GDM1 (cell line): ENCODE results near the gene RPTOR.
"Not testable (repeated sequence)": the region's sequence is repeated elsewhere in the genome, so short reads cannot be mapped to it uniquely, and the experiment has no call there.

Experiments used
- DNase-seq: peaks from one replicate; lab custom pipeline; 2025; lab: John Stamatoyannopoulos, UW

RPTOR gene

DNA sequence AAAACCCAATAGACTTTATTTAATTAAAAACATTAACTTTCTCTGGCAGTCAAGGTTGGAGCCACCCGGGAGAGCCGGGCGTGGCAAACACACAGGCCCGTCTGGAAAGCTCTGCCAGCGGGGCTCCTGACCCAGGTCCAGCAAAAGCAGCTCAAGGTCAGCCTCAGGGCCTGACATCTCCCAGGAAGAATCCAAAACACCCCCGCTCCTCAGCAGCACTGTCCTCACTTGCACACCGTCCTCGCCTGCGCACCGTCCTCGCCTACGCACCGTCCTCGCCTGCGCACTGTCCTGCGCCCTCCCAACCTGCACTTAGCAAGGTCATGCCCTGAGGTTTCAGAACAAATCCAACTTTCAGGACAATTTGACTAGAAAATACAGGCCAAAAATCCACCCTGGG is 31.4 kb upstream of the RPTOR start:
- no peak for DNase-seq

DNA sequence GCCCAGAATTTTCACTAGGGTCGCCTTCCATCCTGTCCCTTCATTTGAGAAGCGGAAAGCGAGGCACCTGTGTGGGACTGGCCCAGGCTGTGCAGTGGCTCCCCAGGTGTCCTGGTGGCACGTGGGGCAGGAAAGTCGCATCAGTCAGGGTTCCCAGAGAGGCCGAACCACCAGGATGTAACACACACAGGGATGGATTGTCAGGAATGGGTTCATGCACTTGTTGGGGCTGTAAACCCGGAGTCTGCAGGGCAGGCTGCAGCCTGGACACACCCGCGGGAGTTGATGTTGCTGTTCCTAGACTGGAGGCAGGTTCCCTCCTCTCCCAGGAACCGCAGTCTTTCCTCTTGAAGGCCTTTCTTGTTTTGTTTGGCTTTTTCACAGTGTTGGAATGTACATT is 30.7 kb upstream of the RPTOR start:
- no peak for DNase-seq

DNA sequence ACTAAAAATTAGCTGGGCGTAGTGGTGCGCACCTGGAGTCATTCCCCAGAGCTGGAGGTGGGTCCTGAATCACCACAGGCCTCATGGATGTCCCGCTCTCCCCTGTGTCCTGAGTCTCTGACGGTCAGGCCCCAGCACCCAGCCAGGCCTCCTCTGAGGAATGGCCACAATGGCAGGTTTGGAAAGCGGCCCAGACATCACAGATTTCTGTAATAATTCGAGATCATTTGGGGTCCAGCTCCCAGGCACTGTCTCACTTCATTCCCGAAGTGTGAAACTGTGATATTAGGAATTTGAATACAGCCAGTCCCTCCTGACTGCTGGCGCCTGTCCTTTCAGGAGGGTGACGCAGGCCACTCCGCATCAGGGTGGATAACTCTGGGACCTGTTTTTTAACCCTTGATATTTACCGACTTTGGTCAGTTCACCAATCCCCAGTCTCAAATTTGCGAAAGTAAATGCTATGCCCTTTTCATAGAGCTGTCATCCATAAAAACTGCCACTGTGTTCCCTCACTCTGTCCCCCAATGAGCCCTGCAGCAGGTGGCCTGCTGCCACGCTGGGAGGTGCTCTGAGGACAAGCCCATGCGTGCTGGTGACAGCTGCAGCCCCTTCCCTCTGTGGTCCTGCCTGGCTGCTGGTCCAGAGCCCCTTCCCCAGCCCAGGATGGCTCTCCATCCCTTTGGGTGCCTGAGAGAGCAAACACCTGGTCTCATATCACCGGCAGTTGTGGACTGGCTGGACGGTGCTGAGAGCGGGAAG is 28.3 kb upstream of the RPTOR start:
- DNase-seq, result no peak

DNA sequence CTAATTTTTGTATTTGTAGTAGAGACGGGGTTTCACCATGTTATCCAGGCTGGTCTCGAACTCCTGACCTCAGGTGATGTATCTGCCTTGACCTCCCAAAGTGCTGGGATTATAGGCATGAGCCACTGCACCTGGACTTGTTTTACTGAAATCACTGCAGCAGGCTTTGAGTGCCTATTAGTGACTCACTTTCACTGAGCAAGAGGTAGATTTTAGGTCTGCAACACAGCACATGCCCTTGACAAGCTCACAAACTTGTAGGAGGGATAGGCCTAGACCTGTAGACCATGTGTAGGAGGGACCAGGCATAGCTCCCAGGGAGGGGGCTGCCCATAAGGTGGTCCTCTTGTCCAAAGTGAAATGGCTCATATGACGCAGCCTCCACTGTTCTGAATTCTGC is 27.0 kb upstream of the RPTOR start:
- no peak for DNase-seq

DNA sequence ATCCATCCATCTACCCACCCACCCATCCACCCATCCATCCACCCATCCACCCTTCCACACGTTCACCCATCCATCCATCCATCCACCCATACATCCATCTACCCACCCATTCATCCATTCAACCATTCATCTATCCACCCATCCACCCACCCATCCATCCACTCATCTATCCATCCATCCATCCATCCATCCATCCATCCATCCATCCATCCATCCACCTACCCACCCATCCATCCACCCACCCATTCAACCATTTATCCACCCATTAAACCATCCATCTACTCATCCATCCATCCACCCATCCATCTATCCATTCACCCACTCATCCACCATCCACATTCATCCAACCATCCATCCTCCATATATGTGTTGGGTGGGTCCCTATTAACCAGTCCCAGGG is 26.2 kb upstream of the RPTOR start:
- no peak for DNase-seq

DNA sequence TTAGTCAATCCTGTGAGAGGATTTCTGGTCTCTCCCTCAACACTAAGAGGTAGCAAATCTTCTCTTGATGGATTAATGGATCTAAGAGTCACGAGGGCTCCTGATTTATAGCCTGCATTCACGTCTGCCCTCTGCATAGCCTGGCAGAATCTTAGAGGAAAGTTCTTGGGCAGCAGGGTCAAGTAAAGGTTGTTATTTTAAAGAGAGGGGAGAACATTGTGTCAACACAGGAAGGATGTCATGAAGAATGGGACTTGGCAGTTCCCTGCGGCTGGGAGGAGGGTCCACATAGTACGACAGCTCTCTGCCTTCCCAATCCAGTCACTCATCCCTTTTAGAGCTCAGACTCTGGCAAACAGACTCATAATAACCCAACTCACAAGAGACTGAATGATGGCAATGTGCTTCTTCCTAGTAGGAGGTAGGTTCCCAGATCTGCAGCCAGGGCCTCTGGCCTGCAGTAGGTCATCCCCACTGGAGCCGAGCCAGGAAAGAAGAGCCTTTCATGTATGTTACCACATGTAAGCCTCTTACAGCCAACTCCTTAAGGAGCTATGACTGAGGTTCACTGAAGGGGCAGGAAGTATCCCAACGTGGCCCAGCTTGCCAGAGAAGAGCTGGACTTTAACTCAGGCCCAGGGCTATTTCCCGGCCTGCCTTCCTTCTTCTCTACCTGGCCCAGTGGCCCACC is 25.4 kb upstream of the RPTOR start:
- DNase-seq, result no peak

DNA sequence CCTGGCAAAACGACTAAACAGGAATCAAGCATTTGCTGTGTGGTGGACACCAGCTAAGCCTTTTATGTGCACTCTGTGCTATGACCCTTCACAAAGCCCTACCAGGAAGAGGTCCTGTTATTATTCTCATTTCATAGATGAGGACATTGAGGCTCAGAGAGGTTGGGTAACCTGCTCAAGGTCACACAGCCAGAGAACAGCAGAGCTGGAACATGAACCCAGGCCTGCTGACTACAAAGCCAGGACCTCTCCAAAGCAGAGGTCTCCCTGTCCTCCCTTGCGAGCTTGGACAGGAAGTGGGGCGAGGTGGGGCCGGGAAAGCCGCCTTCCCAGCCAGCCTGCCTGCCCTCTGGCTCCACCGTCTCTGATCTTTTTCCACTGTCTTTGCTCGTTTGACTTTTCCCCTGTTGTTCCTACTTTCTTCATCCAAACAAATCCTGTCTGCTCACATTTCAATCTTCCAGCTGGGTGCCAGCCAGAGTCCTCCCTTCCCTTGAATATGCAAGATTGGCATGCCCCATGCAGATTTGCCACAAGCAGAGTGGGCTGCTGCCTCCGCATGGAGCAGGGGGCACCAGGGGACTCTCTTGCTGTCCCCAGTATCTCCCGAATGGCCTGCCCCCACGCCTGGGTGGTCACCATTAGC is 23.7 kb upstream of the RPTOR start:
- no peak for DNase-seq

DNA sequence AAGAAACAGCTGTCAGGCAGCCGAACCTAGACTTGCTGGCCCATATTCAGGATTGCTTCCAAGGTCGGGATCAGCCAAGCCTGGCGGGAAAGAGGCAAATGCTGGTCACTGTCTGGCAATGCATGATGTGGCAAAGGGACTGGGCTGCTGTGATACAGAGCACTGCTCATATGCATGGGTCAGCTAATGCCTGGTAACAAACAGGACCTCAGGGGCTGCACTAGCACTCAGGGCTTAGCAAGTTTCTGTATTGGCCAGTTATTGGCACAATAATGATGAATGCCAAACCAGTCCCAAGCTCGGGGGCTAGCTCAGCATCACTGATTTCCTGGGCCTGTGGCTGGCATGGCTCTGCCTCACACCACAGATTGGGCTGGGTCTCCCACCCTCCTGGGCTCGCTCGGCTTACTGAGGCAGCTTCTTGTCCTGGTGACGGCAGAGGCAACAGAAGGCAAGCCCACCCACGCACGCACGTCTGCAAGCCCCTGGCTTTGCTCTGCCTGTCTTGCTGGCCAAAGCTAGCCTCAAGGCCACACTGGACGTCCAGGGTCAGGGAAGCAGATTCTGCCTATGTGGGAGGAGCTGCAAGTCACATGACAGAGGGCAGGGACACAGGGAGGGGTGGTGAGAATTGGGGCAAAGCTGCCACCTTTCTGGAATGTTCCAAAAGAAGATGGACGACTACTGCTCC is 21.4 kb upstream of the RPTOR start:
- no peak for DNase-seq

DNA sequence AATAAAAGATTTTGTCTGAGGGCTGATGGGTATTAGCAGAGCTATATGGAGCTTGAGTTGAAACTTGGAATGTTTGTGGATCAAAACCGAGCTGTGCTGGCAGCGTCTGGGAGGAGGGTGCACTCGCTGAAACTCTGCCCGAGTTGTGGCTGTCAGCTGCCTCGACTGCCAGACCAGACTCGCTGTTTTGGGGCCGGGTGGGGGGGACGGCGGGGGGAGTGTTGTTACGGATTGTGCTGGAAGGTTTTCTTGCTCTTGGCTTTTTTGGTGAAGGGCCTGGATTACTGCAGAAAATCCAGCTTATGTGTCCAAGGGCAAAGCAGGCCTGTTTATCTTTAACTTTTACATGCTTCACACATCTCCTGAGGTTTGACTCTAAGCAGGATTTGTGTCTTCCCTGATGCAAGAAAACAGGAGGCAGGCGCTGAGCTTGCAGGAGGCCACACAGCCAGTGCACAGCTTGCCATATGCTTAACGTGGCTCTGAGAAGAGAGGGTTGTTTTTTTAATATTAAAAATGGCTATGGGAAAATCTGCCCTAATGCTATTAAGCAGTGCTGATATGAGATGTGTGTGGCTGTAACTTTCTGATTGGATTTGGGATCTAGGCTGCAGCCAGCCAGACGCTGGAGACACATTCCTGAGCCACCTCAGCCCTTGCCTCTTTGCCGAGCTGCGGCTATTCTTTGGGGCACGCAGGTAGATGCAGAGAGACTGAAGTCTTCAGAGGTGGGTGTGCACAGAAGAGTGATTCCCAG is 20.5 kb upstream of the RPTOR start:
- no peak for DNase-seq

DNA sequence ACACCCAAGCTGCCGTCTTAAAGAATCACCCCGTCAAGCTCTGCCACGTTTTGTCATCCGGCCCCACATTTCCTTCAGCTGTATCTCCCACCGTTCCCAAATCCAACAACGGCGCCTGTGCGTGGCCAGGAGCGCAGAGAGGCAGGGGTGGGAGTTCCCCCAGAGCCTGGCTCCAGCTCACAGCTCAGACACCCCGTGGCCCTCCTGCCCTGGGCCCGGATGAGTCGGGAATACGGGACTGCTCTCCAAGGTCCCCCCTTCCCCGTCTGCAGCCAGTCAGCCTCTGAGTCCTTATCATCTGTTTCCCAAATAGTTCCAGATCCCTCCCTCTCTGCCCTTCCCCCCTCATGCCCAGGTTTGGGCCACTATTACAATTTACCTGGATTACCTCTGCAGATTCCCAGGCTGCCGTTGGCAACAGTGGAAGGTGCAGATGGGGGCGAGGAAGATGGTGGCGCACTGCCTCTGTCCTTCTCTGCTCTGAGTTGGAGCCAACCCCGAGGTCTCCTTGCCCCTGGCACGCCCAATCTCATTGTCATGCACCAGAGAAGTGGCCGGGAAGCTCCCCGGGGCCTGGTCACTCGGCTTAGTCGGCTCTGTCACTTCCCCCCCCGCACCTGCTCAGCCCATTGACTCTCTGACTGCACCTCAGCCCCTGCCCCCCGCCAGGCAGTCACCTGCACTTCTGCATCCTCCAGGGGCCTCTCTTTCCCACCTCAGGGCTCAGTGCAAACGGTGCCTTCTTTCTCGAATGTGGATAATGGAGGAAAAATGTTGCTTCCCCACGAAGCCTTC is 18.3 kb upstream of the RPTOR start:
- no peak for DNase-seq

DNA sequence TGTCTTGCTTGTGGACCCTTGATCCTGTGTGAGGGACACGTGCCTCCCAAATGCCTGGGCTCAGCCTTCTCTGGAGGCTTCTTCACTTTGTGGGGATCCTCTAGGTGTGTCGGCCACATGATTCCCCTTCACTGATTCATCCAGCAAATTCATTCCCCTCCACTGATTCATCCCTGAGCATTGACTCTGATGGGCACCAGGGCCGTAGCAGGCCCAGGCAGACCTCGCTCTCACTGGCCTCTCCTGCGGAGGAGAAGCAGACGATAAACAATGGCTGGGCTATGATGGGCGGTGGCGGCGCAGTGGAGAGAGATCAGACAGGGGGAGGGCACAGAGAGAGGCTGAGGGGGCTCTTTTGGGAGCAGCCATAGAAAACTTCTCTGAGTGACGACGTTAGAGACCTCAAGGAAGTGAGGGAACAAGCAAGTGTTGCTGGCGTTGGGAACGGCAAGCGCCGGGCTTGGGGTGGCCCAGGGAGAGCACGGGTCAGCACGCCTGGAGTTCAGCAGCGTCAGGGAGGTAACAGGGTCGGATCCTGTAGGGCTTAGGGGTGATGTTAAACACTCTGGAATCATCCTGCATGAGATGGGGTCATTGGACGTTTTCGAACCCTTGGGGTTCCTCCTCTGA is 17.5 kb upstream of the RPTOR start:
- DNase-seq, result no peak

DNA sequence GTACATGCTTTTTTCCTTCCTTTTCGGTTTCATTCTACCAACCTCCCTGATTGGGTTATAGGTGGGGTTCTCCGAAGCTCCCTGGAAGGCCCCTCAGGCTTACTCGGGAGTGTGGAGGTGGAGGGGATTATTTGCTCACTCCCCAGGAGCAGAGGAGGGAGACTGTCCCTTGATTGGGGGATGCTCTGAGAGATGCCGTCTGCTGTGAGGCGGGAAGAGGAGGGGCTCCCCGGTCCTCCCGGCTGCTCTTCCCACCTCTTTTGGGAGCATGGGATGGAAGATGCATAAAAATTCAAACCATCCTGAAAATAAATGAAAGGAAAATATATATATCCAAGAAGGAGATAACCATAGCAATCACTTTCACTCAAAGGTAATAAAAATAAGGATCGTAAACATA is 16.1 kb upstream of the RPTOR start:
- DNase-seq, result no peak

DNA sequence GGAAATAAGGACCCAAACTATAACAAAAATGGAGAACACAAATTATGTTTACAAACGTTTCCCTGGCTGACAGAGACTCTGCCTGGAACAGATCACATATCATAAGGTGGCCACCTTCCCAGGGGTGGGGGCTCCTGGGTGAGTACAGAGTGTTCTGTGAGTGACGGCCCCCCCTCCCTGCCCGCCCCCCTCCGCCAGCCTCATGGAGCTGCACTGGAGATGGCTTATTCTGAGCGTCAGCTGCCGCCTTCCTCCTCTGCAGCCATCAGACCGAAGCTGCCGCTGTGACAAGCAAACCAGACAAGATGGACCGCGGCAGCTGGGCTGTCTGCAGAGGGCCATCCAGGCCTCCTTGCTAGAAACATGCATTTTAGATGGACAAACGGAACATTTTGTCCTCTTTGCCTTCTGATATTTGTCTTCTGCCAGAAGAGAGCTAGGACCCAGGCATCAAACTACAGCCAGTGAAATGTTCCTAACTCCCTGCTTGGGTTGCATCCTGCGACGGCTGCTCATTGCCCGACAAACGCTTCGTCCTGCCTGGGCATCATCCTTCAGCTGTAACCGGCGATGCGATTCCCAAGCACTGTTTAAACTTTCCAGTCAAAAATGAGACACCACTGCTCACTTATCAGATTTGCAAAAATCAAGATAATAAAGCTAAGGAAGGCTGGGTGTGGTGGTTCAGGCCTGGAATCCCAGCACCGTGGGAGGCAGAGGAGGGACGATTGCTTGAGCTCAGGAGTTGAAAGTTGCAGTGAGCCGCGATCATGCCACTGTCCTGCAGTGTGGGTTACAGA is 15.3 kb upstream of the RPTOR start:
- DNase-seq, result no peak

DNA sequence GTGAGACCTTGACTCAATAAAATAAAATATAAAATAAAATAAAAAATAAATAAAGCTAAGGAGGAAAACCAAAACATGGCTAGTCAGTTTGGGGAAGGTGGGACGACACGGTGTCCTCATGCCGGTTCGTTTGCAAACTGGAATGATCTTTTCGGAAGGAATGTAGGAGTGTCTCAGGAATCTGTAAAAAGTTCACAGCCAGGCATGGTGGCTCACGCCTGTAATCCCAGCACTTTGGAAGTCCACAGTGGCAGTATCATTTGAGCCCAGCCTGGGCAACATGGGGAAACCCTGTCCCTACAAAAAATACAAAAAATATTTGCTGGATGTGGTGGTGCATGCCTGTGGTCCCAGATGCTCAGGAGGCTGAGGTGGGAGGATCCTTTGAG is 14.7 kb upstream of the RPTOR start:
- no peak for DNase-seq

DNA sequence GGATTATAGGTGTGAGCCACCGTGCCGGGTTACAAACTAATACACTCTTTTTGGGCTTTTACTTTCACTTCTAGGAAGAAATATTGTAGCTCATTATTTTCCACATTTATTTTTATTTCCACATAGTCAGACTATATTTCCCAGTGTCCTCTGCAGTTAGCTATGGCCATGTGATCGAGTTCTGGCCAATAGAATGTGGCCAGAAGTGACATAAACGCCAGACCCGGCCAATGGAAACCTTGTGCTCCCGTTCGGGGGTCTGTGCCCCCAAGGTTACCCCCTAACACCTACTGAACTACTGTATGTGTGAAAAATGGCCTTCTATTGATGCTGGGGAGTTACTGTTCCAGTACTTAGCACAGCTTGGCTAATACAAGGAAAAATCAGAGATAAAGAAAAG is 13.2 kb upstream of the RPTOR start:
- no peak for DNase-seq

DNA sequence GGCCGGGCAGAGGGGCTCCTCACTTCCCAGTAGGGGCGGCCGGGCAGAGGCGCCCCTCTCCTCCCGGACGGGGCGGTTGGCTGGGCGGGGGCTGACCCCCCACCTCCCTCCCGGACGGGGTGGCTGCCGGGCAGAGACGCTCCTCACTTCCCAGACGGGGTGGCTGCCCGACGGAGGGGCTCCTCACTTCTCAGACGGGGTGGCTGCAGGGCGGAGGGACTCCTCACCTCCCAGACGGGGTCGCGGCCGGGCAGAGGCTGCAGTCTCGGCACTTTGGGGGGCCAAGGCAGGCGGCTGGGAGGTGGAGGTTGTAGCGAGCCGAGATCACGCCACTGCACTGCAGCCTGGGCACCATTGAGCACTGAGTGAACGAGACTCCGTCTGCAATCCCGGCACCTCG is 7.3 kb upstream of the RPTOR start:
- not testable (repeated sequence) for DNase-seq

DNA sequence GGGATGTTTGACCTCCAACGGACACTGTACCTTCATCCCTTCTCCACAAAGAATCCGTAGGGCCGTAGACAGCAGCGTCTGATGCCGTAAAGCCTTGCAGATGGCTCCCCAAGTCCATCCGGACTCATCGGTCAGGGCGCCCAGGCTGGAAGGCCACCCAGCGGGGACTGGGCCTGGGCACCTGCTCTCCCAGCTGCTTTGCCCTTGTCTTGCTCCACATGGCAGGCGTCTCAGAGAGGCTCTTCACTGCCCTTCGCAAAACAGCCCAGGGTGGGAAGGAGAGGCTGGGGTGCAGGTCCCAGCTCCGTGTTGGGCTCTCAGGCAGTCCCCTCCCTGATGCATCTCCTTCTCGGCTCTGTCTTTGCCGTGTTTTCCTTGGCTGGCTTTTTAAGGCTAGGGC is 6.2 kb upstream of the RPTOR start:
- DNase-seq, result no peak

DNA sequence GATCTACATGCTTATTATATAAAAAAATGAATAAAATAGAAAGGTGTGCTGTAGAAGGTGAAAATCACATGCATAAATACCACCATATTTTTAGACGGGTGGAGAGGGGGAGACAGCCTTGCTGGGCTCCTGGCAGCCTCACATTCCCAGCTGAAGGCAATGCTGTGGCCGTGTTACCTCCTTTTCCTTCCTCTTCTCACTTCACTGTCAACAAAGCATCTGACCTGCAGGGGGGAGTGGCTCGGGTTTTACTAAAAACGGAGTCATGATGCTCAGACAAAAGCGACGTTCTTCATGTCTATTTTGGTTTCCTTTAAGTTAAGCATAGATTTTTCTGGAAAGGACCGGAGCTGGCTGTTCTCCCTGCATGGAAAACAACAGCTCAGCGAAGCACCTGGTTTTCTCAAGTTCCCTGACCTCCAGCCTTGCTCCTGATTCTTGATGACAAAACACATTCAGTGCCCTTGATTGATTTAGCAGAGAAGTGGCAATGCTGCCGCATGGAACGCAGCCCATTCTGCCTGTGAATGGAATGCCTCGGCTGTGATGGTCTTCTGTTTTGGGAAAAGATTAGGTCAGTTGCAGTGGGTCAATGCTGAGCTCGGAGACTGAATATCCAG is 5.5 kb upstream of the RPTOR start:
- peak; percentile 40 for DNase-seq

DNA sequence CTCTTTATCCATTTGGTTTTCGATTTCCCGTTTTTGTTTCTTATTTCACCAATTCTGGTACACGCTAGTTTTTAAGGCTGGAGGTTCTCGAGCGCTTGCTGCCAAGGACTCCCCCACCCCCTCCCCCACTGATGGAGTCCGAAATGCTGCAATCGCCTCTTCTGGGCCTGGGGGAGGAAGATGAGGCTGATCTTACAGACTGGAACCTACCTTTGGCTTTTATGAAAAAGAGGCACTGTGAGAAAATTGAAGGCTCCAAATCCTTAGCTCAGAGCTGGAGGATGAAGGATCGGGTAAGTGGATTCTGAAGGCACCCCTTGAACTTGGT is 825 bp downstream of the RPTOR start:
- DNase-seq, result no peak

DNA sequence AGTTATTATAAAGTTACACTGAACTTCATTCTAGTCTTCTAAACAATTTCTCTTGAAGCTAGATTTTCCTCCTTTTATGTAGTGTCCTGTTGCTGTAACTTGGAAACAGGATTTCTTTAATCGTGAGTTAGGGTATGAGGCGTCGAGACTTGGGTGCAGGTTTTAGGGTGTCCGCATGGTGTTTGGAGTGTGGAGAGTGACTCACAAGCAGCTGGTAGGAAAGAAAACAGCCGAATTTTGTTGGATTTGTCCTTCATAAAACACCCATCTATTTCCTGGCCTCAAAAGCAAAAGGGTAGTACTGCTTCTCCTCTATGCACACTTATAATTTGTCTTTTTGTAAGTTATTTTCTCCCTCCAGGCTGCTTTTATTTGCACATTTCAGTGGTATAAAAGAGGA is 1.6 kb downstream of the RPTOR start:
- no peak for DNase-seq
